ENCODE data around the gene DCDC2B.
A peak's percentile ranks its signal among the peaks of the same experiment; 100 is the strongest.
"Not testable (repeated sequence)": the region's sequence is repeated elsewhere in the genome, so short reads cannot be mapped to it uniquely, and the experiment has no call there.

DCDC2B gene

GRCh38 chr1:32255072-32256071 is 46.5 kb downstream of the DCDC2B start:
- H3K27me3 ChIP-seq (ENCODE audit: insufficient read depth, low read length, poor library complexity) = no peaks in the 10 kb centered on the region
- H3K4me1 ChIP-seq (ENCODE audit: insufficient read depth, low read length) = peaks cover 57% of the 10 kb centered on the region
- H3K4me2 ChIP-seq (ENCODE audit: insufficient read depth, low read length) = peak overlapping the region; percentile 5; the same call in 1 of the 2 replicates
- H4K20me1 ChIP-seq (ENCODE audit: insufficient read depth, low read length) = no peaks in the 10 kb centered on the region
- no peaks in the 10 kb centered on the region for H3K9me3 ChIP-seq (ENCODE audit: insufficient read depth, low read length, severe bottlenecking)
- TF ChIP-seq EZH2 (IDR thresholded peaks at IDR 0.05; ENCODE audit: borderline replicate concordance, low read depth, low read length, severe bottlenecking) = no peak
- no peak for TF ChIP-seq CTCF (IDR thresholded peaks at IDR 0.05; ENCODE audit: borderline replicate concordance, extremely low read depth, low read length, poor library complexity, severe bottlenecking)
- peaks cover 93% of the 10 kb centered on the region for H3K79me2 ChIP-seq (ENCODE audit: insufficient read depth, low read length)
- ATAC-seq (ENCODE audit: insufficient read depth, low read depth) (no peak), DNase-seq (no peak)
- H3K36me3 ChIP-seq (ENCODE audit: insufficient read depth, low read length) = peaks cover 10% of the 10 kb centered on the region; the same call in 1 of the 2 replicates
- no peak overlapping the region for H3K4me3 ChIP-seq (ENCODE audit: low read depth in 1 of 2, low read length in 2 of 2)
- H3K9ac ChIP-seq (ENCODE audit: low read depth, low read length) = no peak overlapping the region
- H3K27ac ChIP-seq (ENCODE audit: low read length) = 0 out of 2 replicates have a peak overlapping the region, but pooled peaks have one; percentile 10
- no peak overlapping the region for H2AFZ ChIP-seq (ENCODE audit: low read depth, low read length)

GRCh38 chr1:32256473-32257226 is 47.8 kb downstream of the DCDC2B start:
- peaks cover 97% of the 10 kb centered on the region for H3K79me2 ChIP-seq (ENCODE audit: insufficient read depth, low read length)
- no peak overlapping the region for H3K4me2 ChIP-seq (ENCODE audit: insufficient read depth, low read length)
- TF ChIP-seq CTCF (IDR thresholded peaks at IDR 0.05; ENCODE audit: borderline replicate concordance, extremely low read depth, low read length, poor library complexity, severe bottlenecking) = no peak
- no peak for TF ChIP-seq EZH2 (IDR thresholded peaks at IDR 0.05; ENCODE audit: borderline replicate concordance, low read depth, low read length, severe bottlenecking)

GRCh38 chr1:32257227-32257508 is 48.3 kb downstream of the DCDC2B start:
- peaks cover 10% of the 10 kb centered on the region; the same call in 1 of the 2 replicates for H3K36me3 ChIP-seq (ENCODE audit: insufficient read depth, low read length)
- no peaks in the 10 kb centered on the region for H4K20me1 ChIP-seq (ENCODE audit: insufficient read depth, low read length)
- no peak overlapping the region for H3K4me3 ChIP-seq (ENCODE audit: low read depth in 1 of 2, low read length in 2 of 2)
- H3K27ac ChIP-seq (ENCODE audit: low read length) = no peak overlapping the region
- no peaks in the 10 kb centered on the region for H3K9me3 ChIP-seq (ENCODE audit: insufficient read depth, low read length, severe bottlenecking)
- H3K79me2 ChIP-seq (ENCODE audit: insufficient read depth, low read length) = peaks cover 95% of the 10 kb centered on the region
- ATAC-seq (ENCODE audit: insufficient read depth, low read depth) (no peak), DNase-seq (no peak)
- no peaks in the 10 kb centered on the region for H3K27me3 ChIP-seq (ENCODE audit: insufficient read depth, low read length, poor library complexity)
- no peak for TF ChIP-seq EZH2 (IDR thresholded peaks at IDR 0.05; ENCODE audit: borderline replicate concordance, low read depth, low read length, severe bottlenecking)
- TF ChIP-seq CTCF (IDR thresholded peaks at IDR 0.05; ENCODE audit: borderline replicate concordance, extremely low read depth, low read length, poor library complexity, severe bottlenecking) = no peak
- peaks cover 39% of the 10 kb centered on the region for H3K4me1 ChIP-seq (ENCODE audit: insufficient read depth, low read length)
- H2AFZ ChIP-seq (ENCODE audit: low read depth, low read length) = no peak overlapping the region
- no peak overlapping the region for H3K4me2 ChIP-seq (ENCODE audit: insufficient read depth, low read length)
- H3K9ac ChIP-seq (ENCODE audit: low read depth, low read length) = no peak overlapping the region

More at GRCh38 chr1:32256473-32257226, 47.8 kb downstream of the DCDC2B start:
- H2AFZ ChIP-seq (ENCODE audit: low read depth, low read length) = no peak overlapping the region
- H3K9ac ChIP-seq (ENCODE audit: low read depth, low read length) = no peak overlapping the region
- H3K36me3 ChIP-seq (ENCODE audit: insufficient read depth, low read length) = peaks cover 10% of the 10 kb centered on the region; the same call in 1 of the 2 replicates
- H3K27ac ChIP-seq (ENCODE audit: low read length) = no peak overlapping the region
- H3K4me1 ChIP-seq (ENCODE audit: insufficient read depth, low read length) = peaks cover 44% of the 10 kb centered on the region
- H3K9me3 ChIP-seq (ENCODE audit: insufficient read depth, low read length, severe bottlenecking) = no peaks in the 10 kb centered on the region
- no peaks in the 10 kb centered on the region for H4K20me1 ChIP-seq (ENCODE audit: insufficient read depth, low read length)
- ATAC-seq (ENCODE audit: insufficient read depth, low read depth) (no peak), DNase-seq (no peak)
- no peaks in the 10 kb centered on the region for H3K27me3 ChIP-seq (ENCODE audit: insufficient read depth, low read length, poor library complexity)
- H3K4me3 ChIP-seq (ENCODE audit: low read depth in 1 of 2, low read length in 2 of 2) = no peak overlapping the region

GRCh38 chr1:32263236-32263593 is 54.3 kb downstream of the DCDC2B start:
- H3K9ac ChIP-seq (ENCODE audit: low read depth, low read length); ATAC-seq (ENCODE audit: insufficient read depth, low read depth); H3K4me2 ChIP-seq (ENCODE audit: insufficient read depth, low read length); H3K27me3 ChIP-seq (ENCODE audit: insufficient read depth, low read length, poor library complexity); H3K36me3 ChIP-seq (ENCODE audit: insufficient read depth, low read length); H3K9me3 ChIP-seq (ENCODE audit: insufficient read depth, low read length, severe bottlenecking); H3K27ac ChIP-seq (ENCODE audit: low read length); DNase-seq; H3K4me3 ChIP-seq (ENCODE audit: low read depth in 1 of 2, low read length in 2 of 2); H4K20me1 ChIP-seq (ENCODE audit: insufficient read depth, low read length); H2AFZ ChIP-seq (ENCODE audit: low read depth, low read length): not testable (repeated sequence)
- Histone ChIP-seq H3K79me2 (ENCODE audit: insufficient read depth, low read length) (peaks cover 78% of the 10 kb centered on the region), H3K4me1 (ENCODE audit: insufficient read depth, low read length) (peaks cover 21% of the 10 kb centered on the region)

All from DND-41 (cell line).